Mucosa of rectum (tissue), 2 donors: Measurements from ENCODE around the gene PI4K2B.
"Not testable (repeated sequence)": the region's sequence is repeated elsewhere in the genome, so short reads cannot be mapped to it uniquely, and the experiment has no call there.

Source experiments
- H3K27ac ChIP-seq, 2 donors: one replicate each; pipeline ENCODE4 v1.7.0; 2013; ENCODE audit warnings: inconsistent platforms in 2 of 2, low read depth in 2 of 2, low read length in 2 of 2
- H3K27me3 ChIP-seq, 2 donors: one replicate each; pipeline ENCODE4 v1.7.0; 2013; ENCODE audit warnings: low read length in 2 of 2; ENCODE audit not compliant: control insufficient read depth in 2 of 2, insufficient read depth in 2 of 2
- H3K36me3 ChIP-seq, 2 donors: one replicate each; pipeline ENCODE4 v1.7.0; 2013; ENCODE audit warnings: low read length in 2 of 2; ENCODE audit not compliant: control insufficient read depth in 2 of 2, insufficient read depth in 2 of 2
- H3K4me1 ChIP-seq, 2 donors: one replicate each; pipeline ENCODE4 v1.7.0; 2013; ENCODE audit warnings: low read length in 2 of 2, mild to moderate bottlenecking in 1 of 2; ENCODE audit not compliant: control insufficient read depth in 2 of 2, insufficient read depth in 2 of 2
- H3K4me3 ChIP-seq, 2 donors: one replicate each; pipeline ENCODE4 v1.7.0; 2013; ENCODE audit warnings: low read length in 2 of 2
- H3K9ac ChIP-seq, 2 donors: one replicate each; pipeline ENCODE4 v1.7.0; 2013; ENCODE audit warnings: low read length in 2 of 2, low read depth in 1 of 2, mild to moderate bottlenecking in 1 of 2
- H3K9me3 ChIP-seq, 2 donors: one replicate each; pipeline ENCODE4 v1.7.0; 2013; ENCODE audit warnings: low read length in 2 of 2; ENCODE audit not compliant: control insufficient read depth in 2 of 2
- donor health status: healthy.
- donor health status: Normal muscosa, but diverticular disease.

Gene PI4K2B

GRCh38 chr4:25320336-25320735 is 86.5 kb downstream of the PI4K2B start:
- Histone ChIP-seq H3K4me1 (no peaks in the 10 kb centered on the region), H3K27me3 (no peaks in the 10 kb centered on the region), H3K9me3 (no peaks in the 10 kb centered on the region), H3K9ac (no peak overlapping the region), H3K27ac (no peak overlapping the region), H3K36me3 (peaks cover 0 to 7% of the 10 kb centered on the region in 2 donors), H3K4me3 (no peak overlapping the region)

GRCh38 chr4:25320773-25321172 is 86.9 kb downstream of the PI4K2B start:
- Histone ChIP-seq H3K9me3 (no peaks in the 10 kb centered on the region), H3K27me3 (no peaks in the 10 kb centered on the region), H3K4me3 (no peak overlapping the region), H3K36me3 (peaks cover 0 to 7% of the 10 kb centered on the region in 2 donors), H3K4me1 (no peaks in the 10 kb centered on the region), H3K9ac (no peak overlapping the region), H3K27ac (no peak overlapping the region)

- no peak overlapping the region for H3K9ac ChIP-seq
- H3K4me3 ChIP-seq = no peak overlapping the region
- no peaks in the 10 kb centered on the region for H3K9me3 ChIP-seq
- H3K36me3 ChIP-seq = peaks cover 0 to 6% of the 10 kb centered on the region in 2 donors
- H3K4me1 ChIP-seq = no peaks in the 10 kb centered on the region
- H3K27ac ChIP-seq = no peak overlapping the region
- H3K27me3 ChIP-seq = no peaks in the 10 kb centered on the region
Measured at GRCh38 chr4:25321703-25322102, 87.9 kb downstream of the PI4K2B start.

GRCh38 chr4:25328463-25328862 is 94.6 kb downstream of the PI4K2B start:
- not testable (repeated sequence) for H3K4me1 ChIP-seq, H3K36me3 ChIP-seq, H3K27ac ChIP-seq, H3K9me3 ChIP-seq, H3K9ac ChIP-seq, H3K27me3 ChIP-seq, H3K4me3 ChIP-seq
